Ishikawa (cell line): ENCODE results near the gene PYHIN1.

ENCODE experiments used
- EP300 ChIP-seq: IDR thresholded peaks from 2 replicates; pipeline ENCODE4 v1.6.1; 2012; ENCODE audit warnings: borderline replicate concordance
- NFIC ChIP-seq: IDR thresholded peaks from 2 replicates; pipeline ENCODE4 v1.6.1; 2012
- RAD21 ChIP-seq: IDR thresholded peaks from 2 replicates; pipeline ENCODE4 v1.6.1; 2012; ENCODE audit warnings: low read depth
- REST ChIP-seq: IDR thresholded peaks from 2 replicates; pipeline ENCODE4 v1.6.1; 2012; ENCODE audit warnings: low read depth, mild to moderate bottlenecking
- TAF1 ChIP-seq: IDR thresholded peaks from 2 replicates; pipeline ENCODE4 v1.6.1; 2012; ENCODE audit warnings: low read depth, mild to moderate bottlenecking
- USF1 ChIP-seq: IDR thresholded peaks from 2 replicates; pipeline ENCODE4 v1.6.1; 2012
- YY1 ChIP-seq: IDR thresholded peaks from 2 replicates; pipeline ENCODE4 v1.6.1; 2012; ENCODE audit warnings: low read depth

- TF ChIP-seq EP300, result no peak
- TF ChIP-seq RAD21, result no peak
- TF ChIP-seq YY1, result no peak
- no peak for TF ChIP-seq TAF1
- TF ChIP-seq USF1, result no peak
- no peak for TF ChIP-seq NFIC
- TF ChIP-seq REST, result no peak
Observed at GRCh38 chr1:158984386-158984785, 53.0 kb downstream of the PYHIN1 start.
